Measurements from ENCODE around the gene SPPL3. TPM values are rescaled to one million over a fixed set of nuclear protein-coding genes. Genes with fewer than 3 reads are reported as not detected.

The SPPL3 gene
- total RNA-seq, 1 donor from 2014 or later: 22.3 TPM

GRCh38 chr12:120726961-120727360 is 177.2 kb downstream of the SPPL3 start:
- peaks cover 3% of the 10 kb centered on the region for H3K36me3 ChIP-seq (ENCODE audit: control insufficient read depth, insufficient read depth, low read length)
- TF ChIP-seq, protein P1, sequence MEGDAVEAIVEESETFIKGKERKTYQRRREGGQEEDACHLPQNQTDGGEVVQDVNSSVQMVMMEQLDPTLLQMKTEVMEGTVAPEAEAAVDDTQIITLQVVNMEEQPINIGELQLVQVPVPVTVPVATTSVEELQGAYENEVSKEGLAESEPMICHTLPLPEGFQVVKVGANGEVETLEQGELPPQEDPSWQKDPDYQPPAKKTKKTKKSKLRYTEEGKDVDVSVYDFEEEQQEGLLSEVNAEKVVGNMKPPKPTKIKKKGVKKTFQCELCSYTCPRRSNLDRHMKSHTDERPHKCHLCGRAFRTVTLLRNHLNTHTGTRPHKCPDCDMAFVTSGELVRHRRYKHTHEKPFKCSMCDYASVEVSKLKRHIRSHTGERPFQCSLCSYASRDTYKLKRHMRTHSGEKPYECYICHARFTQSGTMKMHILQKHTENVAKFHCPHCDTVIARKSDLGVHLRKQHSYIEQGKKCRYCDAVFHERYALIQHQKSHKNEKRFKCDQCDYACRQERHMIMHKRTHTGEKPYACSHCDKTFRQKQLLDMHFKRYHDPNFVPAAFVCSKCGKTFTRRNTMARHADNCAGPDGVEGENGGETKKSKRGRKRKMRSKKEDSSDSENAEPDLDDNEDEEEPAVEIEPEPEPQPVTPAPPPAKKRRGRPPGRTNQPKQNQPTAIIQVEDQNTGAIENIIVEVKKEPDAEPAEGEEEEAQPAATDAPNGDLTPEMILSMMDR (IDR thresholded peaks at IDR 0.05; ENCODE audit: insufficient read depth, low read length, poor library complexity, severe bottlenecking): no peak
- no peaks in the 10 kb centered on the region for H3K27me3 ChIP-seq (ENCODE audit: control insufficient read depth, insufficient read depth, low read length)
- no peak for DNase-seq (ENCODE audit: low read depth)
- no peak overlapping the region for H3K4me3 ChIP-seq (ENCODE audit: low read depth, low read length)

GRCh38 chr12:120726510-120726793 is 177.7 kb downstream of the SPPL3 start:
- H3K27me3 ChIP-seq (ENCODE audit: control insufficient read depth, insufficient read depth, low read length): no peaks in the 10 kb centered on the region
- H3K36me3 ChIP-seq (ENCODE audit: control insufficient read depth, insufficient read depth, low read length): peaks cover 3% of the 10 kb centered on the region
- no peak overlapping the region for H3K4me3 ChIP-seq (ENCODE audit: low read depth, low read length)
- TF ChIP-seq, protein P1 (IDR thresholded peaks at IDR 0.05; ENCODE audit: insufficient read depth, low read length, poor library complexity, severe bottlenecking): no peak
- no peak for DNase-seq (ENCODE audit: low read depth)

GRCh38 chr12:120725659-120726509 is 178.3 kb downstream of the SPPL3 start, which contains the start of gene ACADS:
ACADS (plus strand) TSS chr12:120725826; CDS start chr12:120725886, 60 bp downstream.
- no peaks in the 10 kb centered on the region for H3K27me3 ChIP-seq (ENCODE audit: control insufficient read depth, insufficient read depth, low read length)
- H3K36me3 ChIP-seq (ENCODE audit: control insufficient read depth, insufficient read depth, low read length): peaks cover 3% of the 10 kb centered on the region
- peak within 1 kb of the TSS; percentile 65 for H3K4me3 ChIP-seq (ENCODE audit: low read depth, low read length)
- TF ChIP-seq, protein P1 (IDR thresholded peaks at IDR 0.05; ENCODE audit: insufficient read depth, low read length, poor library complexity, severe bottlenecking): no peak
- DNase-seq (ENCODE audit: low read depth): peak; percentile 28

DNA sequence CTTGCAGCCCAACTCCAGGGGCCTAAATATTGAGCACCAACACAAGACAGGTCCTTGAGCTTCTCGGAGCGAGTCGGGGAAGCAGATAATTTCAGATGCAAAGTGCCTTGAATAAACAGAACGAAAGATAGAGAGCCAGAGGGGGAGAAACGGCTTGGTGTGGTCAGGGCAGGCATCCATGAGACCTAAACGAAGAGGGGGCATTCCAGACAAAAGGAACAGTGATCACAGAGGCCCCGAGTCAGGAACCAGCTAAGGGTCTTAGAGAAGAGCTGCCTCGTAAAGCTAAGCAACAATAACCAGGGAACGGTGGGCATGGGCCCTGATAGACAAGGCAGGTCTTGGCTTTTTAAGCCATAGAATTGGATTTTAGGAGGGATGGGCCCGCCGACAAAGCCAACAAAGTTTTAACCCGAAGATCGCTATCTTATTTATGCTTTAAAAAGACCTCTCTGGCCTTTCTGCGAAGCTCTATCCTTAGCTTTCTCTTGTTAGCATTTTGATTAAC is 179.0 kb downstream of the SPPL3 start:
- Histone ChIP-seq H3K4me3 (ENCODE audit: low read depth, low read length) (peak overlapping the region; percentile 65), H3K36me3 (ENCODE audit: control insufficient read depth, insufficient read depth, low read length) (peaks cover 5% of the 10 kb centered on the region), H3K27me3 (ENCODE audit: control insufficient read depth, insufficient read depth, low read length) (no peaks in the 10 kb centered on the region)
- TF ChIP-seq, protein P1 (IDR thresholded peaks at IDR 0.05; ENCODE audit: insufficient read depth, low read length, poor library complexity, severe bottlenecking): no peak
- DNase-seq (ENCODE audit: low read depth): no peak

DNA sequence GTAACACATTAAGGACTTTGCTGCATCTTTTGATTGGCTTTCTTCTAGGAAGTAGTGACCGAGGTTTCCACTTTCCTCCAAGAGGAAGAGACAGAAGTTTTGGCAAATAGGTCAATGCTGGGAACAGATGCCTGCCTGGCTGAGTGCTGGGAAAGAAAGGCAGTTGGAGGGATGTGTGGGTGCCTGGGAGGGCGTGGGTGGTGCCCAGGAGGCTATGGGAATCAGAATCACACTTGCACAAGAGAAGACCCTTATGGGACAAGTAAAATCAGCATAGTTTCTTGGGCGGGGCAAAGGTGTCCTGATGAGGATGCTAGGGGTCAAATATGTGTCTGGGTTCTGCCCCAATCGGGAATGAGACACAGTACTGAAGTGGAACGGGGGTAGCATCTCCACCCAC is 179.4 kb downstream of the SPPL3 start:
- H3K27me3 ChIP-seq (ENCODE audit: control insufficient read depth, insufficient read depth, low read length): no peaks in the 10 kb centered on the region
- DNase-seq (ENCODE audit: low read depth): no peak
- TF ChIP-seq, protein P1 (IDR thresholded peaks at IDR 0.05; ENCODE audit: insufficient read depth, low read length, poor library complexity, severe bottlenecking): no peak
- H3K4me3 ChIP-seq (ENCODE audit: low read depth, low read length): no peak overlapping the region
- H3K36me3 ChIP-seq (ENCODE audit: control insufficient read depth, insufficient read depth, low read length): peaks cover 5% of the 10 kb centered on the region

Measured in kidney epithelial cell (primary cell).